OCI-LY7 (cell line): ENCODE results near the gene ARL16. TPM values are rescaled to one million over a fixed set of nuclear protein-coding genes. Genes with fewer than 3 reads are reported as not detected.

ENCODE experiments used
- BruUV-seq: library from RNA; stranded (reverse); fragments of 400-500 nt; replicated peaks from 2 replicates; lab custom pipeline; 2021; lab: Mats Ljungman, UMichigan
- CTCF ChIA-PET: fragments of 300-600 bp; sonication (Branson Sonifier 250); formaldehyde crosslinking; loops from one replicate; lab custom pipeline; 2022; ENCODE audit warnings: antibody characterized with exemption; ENCODE audit not compliant: unreplicated experiment; lab: Charles Lee
- POLR2A ChIA-PET: fragments of 300-600 bp; sonication (Branson Sonifier 250); formaldehyde crosslinking; loops from one replicate; lab custom pipeline; 2022; ENCODE audit warnings: antibody characterized with exemption; lab: Charles Lee
- DNase-seq: peaks from one replicate; pipeline ENCODE4 v3.0.0-alpha.2; 2015; ENCODE audit warnings: low spot score
- H2AFZ ChIP-seq: fragments of 200-600 bp; sonication (generic), shearing (Covaris generic); 2 replicates; pipeline ENCODE4 v1.6.1; 2014; ENCODE audit warnings: mild to moderate bottlenecking, antibody characterized with exemption, low read length, moderate library complexity
- H3K27ac ChIP-seq: fragments of 200-600 bp; sonication (generic); 2 replicates; pipeline ENCODE4 v1.5.1; 2014; ENCODE audit warnings: mixed run types, low read depth, mild to moderate bottlenecking, moderate library complexity, low read length, inconsistent platforms; ENCODE audit not compliant: poor library complexity, severe bottlenecking
- H3K36me3 ChIP-seq: fragments of 200-600 bp; sonication (generic); 2 replicates; pipeline ENCODE4 v1.6.1; 2014; ENCODE audit warnings: mild to moderate bottlenecking, antibody characterized with exemption, low read length, moderate library complexity, mixed read lengths; ENCODE audit not compliant: insufficient read depth
- H3K4me1 ChIP-seq: fragments of 200-600 bp; sonication (generic); 2 replicates; pipeline ENCODE4 v1.5.1; 2014; ENCODE audit warnings: mild to moderate bottlenecking, low read length; ENCODE audit not compliant: insufficient read depth, poor library complexity, severe bottlenecking
- H3K4me2 ChIP-seq: fragments of 200-600 bp; sonication (generic); 2 replicates; pipeline ENCODE4 v1.6.1; 2014; ENCODE audit warnings: mild to moderate bottlenecking, low read length
- H3K4me3 ChIP-seq: fragments of 200-600 bp; sonication (generic); 2 replicates; pipeline ENCODE4 v1.5.1; 2014; ENCODE audit warnings: mild to moderate bottlenecking, low read depth, low read length; ENCODE audit not compliant: poor library complexity, severe bottlenecking
- H3K79me2 ChIP-seq: fragments of 200-600 bp; sonication (generic); 2 replicates; pipeline ENCODE4 v1.6.1; 2016; ENCODE audit warnings: low read depth, mild to moderate bottlenecking, low read length, moderate library complexity, mixed read lengths; ENCODE audit not compliant: insufficient read depth
- H3K9me2 ChIP-seq: fragments of 200-600 bp; sonication (generic); 2 replicates; pipeline ENCODE4 v1.6.1; 2016; ENCODE audit warnings: mild to moderate bottlenecking, low read length, mixed read lengths; ENCODE audit not compliant: insufficient read depth
- H3K9me3 ChIP-seq: fragments of 200-600 bp; sonication (generic); 2 replicates; pipeline ENCODE4 v1.6.1; 2014; ENCODE audit warnings: mild to moderate bottlenecking, mixed run types, low read length, mixed read lengths
- H4K20me1 ChIP-seq: fragments of 200-600 bp; sonication (generic); 2 replicates; pipeline ENCODE4 v1.6.1; 2014; ENCODE audit warnings: mild to moderate bottlenecking, antibody characterized with exemption, low read length, moderate library complexity, mixed read lengths; ENCODE audit not compliant: insufficient read depth
- CTCF ChIP-seq: fragments of 200-600 bp; sonication (generic); conservative IDR thresholded peaks from 2 replicates; pipeline ENCODE4 v1.5.1; 2014; ENCODE audit warnings: mild to moderate bottlenecking, antibody characterized with exemption, low read length, moderate library complexity, mixed read lengths
- EZH2phosphoT487 ChIP-seq: fragments of 200-600 bp; sonication (generic); IDR thresholded peaks from 2 replicates; pipeline ENCODE4 v1.6.1; 2018; ENCODE audit warnings: low read depth, borderline replicate concordance, mild to moderate bottlenecking, mixed run types, antibody characterized with exemption, low read length, moderate library complexity, mixed read lengths
- intact Hi-C: fragments of 100-400 bp; cut with micrococcal nuclease; formaldehyde crosslinking; loops from one replicate; pipeline ENCODE4 v1.10.0; 2022; ENCODE audit not compliant: unreplicated experiment
- total RNA-seq, 2 experiments: library from RNA; depleted of rRNA in 1 of 2; stranded (reverse); fragments of >200 nt in 1 of 2; shearing (Covaris generic) in 1 of 2; gene quantifications; 2 replicates each; pipeline ENCODE4 v1.2.3, GENCODE V29; 2014 to 2022

Gene ARL16
- total RNA-seq, 2 experiments from 2014 or later = 49.8 to 86.1 TPM

DNA sequence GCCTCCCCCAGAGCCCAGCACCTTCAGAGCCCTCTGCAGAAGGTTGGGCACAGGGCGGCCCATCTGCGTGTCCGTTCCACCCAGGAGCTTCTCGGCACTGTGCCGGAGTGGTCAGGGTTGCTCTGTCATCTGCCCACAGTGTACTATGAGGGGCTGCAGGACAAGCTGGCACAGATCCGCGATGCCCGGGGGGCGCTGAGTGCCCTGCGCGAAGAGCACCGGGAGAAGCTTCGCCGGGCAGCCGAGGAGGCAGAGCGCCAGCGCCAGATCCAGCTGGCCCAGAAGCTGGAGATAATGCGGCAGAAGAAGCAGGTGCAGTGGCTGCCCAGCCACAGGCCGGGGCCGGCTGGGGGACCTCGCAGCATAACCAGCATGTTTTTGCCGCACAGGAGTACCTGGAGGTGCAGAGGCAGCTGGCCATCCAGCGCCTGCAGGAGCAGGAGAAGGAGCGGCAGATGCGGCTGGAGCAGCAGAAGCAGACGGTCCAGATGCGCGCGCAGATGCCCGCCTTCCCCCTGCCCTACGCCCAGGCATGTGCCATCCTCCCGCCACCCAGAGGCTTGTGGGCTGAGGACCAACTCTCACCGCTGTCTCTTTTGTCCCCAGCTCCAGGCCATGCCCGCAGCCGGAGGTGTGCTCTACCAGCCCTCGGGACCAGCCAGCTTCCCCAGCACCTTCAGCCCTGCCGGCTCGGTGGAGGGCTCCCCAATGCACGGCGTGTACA, 12.8 kb upstream of the ARL16 start:
- Histone ChIP-seq H3K9me2 (no peaks in the 10 kb centered on the region), H3K27ac (no peak overlapping the region), H3K4me1 (peaks cover 9% of the 10 kb centered on the region), H2AFZ (no peak overlapping the region), H3K4me2 (no peak overlapping the region), H4K20me1 (peaks cover 3% of the 10 kb centered on the region; the same call in 1 of the 2 replicates), H3K79me2 (peaks cover 27% of the 10 kb centered on the region), H3K36me3 (peaks cover 98% of the 10 kb centered on the region), H3K4me3 (no peak overlapping the region), H3K9me3 (no peaks in the 10 kb centered on the region)
- no peak for DNase-seq
- POLR2A ChIA-PET = no interaction called here
- CTCF ChIA-PET = no interaction called here
- no TSS peak for BruUV-seq
- TF ChIP-seq EZH2phosphoT487 = no peak
- no peak for TF ChIP-seq CTCF
- intact Hi-C loops = no loop called here

DNA sequence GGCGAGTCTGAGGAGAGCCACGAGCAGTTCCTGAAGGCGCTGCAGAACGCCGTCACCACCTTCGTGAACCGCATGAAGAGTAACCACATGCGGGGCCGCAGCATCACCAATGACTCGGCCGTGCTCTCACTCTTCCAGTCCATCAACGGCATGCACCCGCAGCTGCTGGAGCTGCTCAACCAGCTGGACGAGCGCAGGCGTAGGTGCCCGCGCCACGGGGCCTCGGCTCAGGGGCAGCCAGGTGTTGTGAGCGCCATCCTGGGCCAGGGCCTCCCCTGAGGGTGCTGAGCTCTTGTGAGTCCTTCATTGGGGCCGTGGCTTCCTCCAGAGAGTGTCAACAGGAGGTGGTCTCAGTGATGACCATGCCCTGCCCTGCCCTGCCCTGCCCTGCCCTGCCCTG, 12.2 kb upstream of the ARL16 start:
- H3K79me2 ChIP-seq = peaks cover 21% of the 10 kb centered on the region; the same call in 1 of the 2 replicates
- DNase-seq = no peak
- no TSS peak for BruUV-seq
- ChIA-PET POLR2A (no interaction called here), CTCF (no interaction called here)
- intact Hi-C loops = no loop called here
- H3K4me1 ChIP-seq = peaks cover 4% of the 10 kb centered on the region
- H3K27ac ChIP-seq = no peak overlapping the region
- peaks cover 98% of the 10 kb centered on the region for H3K36me3 ChIP-seq
- no peak overlapping the region for H3K4me3 ChIP-seq
- no peak for TF ChIP-seq EZH2phosphoT487
- no peak for TF ChIP-seq CTCF
- H3K9me3 ChIP-seq = no peaks in the 10 kb centered on the region
- no peak overlapping the region for H2AFZ ChIP-seq
- H3K4me2 ChIP-seq = no peak overlapping the region
- no peaks in the 10 kb centered on the region for H3K9me2 ChIP-seq
- no peaks in the 10 kb centered on the region for H4K20me1 ChIP-seq

GRCh38 chr17:81695211-81695610, 11.6 kb upstream of the ARL16 start:
- Histone ChIP-seq H3K27ac (no peak overlapping the region), H3K9me2 (no peaks in the 10 kb centered on the region), H3K79me2 (peaks cover 15% of the 10 kb centered on the region; the same call in 1 of the 2 replicates), H3K4me2 (no peak overlapping the region), H2AFZ (no peak overlapping the region), H4K20me1 (no peaks in the 10 kb centered on the region), H3K4me3 (no peak overlapping the region), H3K9me3 (no peaks in the 10 kb centered on the region), H3K4me1 (no peaks in the 10 kb centered on the region), H3K36me3 (peaks cover 98% of the 10 kb centered on the region)
- intact Hi-C loops = no loop called here
- no peak for DNase-seq
- POLR2A ChIA-PET = no interaction called here
- no peak for TF ChIP-seq CTCF
- TF ChIP-seq EZH2phosphoT487 = no peak
- CTCF ChIA-PET = no interaction called here
- no TSS peak for BruUV-seq
